Neural progenitor cell (in vitro differentiated cells): ENCODE results near the gene ASPRV1. TPM values are rescaled to one million over a fixed set of nuclear protein-coding genes. Genes with fewer than 3 reads are reported as not detected.

Experiments
- DNase-seq: peaks from one replicate; pipeline ENCODE4 v3.0.0-alpha.2; 2016; ENCODE audit warnings: low spot score
- H2AFZ ChIP-seq: fragments of 200-600 bp; sonication (generic); replicated peaks from 2 replicates; pipeline ENCODE4 v1.6.1; 2016; ENCODE audit warnings: antibody characterized with exemption
- H3F3A ChIP-seq: fragments of 200-600 bp; sonication (generic); 2 replicates; pipeline ENCODE4 v1.6.1; 2016; ENCODE audit warnings: antibody characterized with exemption, low read depth
- H3K27ac ChIP-seq: fragments of 200-600 bp; sonication (generic); 2 replicates; pipeline ENCODE4 v1.5.1; 2016; ENCODE audit warnings: mild to moderate bottlenecking
- H3K27me3 ChIP-seq: fragments of 200-600 bp; sonication (generic); 2 replicates; pipeline ENCODE4 v1.6.1; 2016; ENCODE audit warnings: mild to moderate bottlenecking, moderate library complexity
- H3K36me3 ChIP-seq: fragments of 200-600 bp; sonication (generic); 2 replicates; pipeline ENCODE4 v1.5.1; 2016
- H3K4me1 ChIP-seq: fragments of 200-600 bp; sonication (generic); 2 replicates; pipeline ENCODE4 v1.6.1; 2016; ENCODE audit warnings: mixed run types
- H3K4me2 ChIP-seq: fragments of 200-600 bp; sonication (generic); 2 replicates; pipeline ENCODE4 v1.6.1; 2016
- H3K4me3 ChIP-seq: fragments of 200-600 bp; sonication (generic); 2 replicates; pipeline ENCODE4 v1.5.1; 2016
- H3K79me2 ChIP-seq: fragments of 200-600 bp; sonication (generic); 2 replicates; pipeline ENCODE4 v1.6.1; 2016; ENCODE audit warnings: low read depth
- H3K9ac ChIP-seq: fragments of 200-600 bp; sonication (generic); 2 replicates; pipeline ENCODE4 v1.6.1; 2016
- H3K9me3 ChIP-seq: fragments of 200-600 bp; sonication (generic); 2 replicates; pipeline ENCODE4 v1.5.1; 2016; ENCODE audit warnings: low read depth
- H4K20me1 ChIP-seq: fragments of 200-600 bp; sonication (generic); 2 replicates; pipeline ENCODE4 v1.6.1; 2016; ENCODE audit warnings: low read depth
- H3K27ac Mint-ChIP-seq: 3 replicates; pipeline ENCODE4 v1.8.0; 2021; ENCODE audit warnings: mixed read lengths
- H3K27me3 Mint-ChIP-seq: 2 replicates; pipeline ENCODE4 v1.8.0; 2022; ENCODE audit warnings: low read depth, mild to moderate bottlenecking, inconsistent platforms, moderate library complexity, mixed read lengths; ENCODE audit not compliant: insufficient read depth
- H3K36me3 Mint-ChIP-seq: 3 replicates; pipeline ENCODE4 v1.8.0; 2021; ENCODE audit warnings: mixed read lengths
- H3K4me1 Mint-ChIP-seq: 3 replicates; pipeline ENCODE4 v1.8.0; 2021; ENCODE audit warnings: mixed read lengths
- H3K4me3 Mint-ChIP-seq: 3 replicates; pipeline ENCODE4 v1.8.0; 2021; ENCODE audit warnings: mild to moderate bottlenecking, moderate library complexity, mixed read lengths
- H3K9me3 Mint-ChIP-seq: 3 replicates; pipeline ENCODE4 v1.8.0; 2020; ENCODE audit warnings: mixed read lengths
- CTCF ChIP-seq: fragments of 200-600 bp; sonication (generic); IDR thresholded peaks from 2 replicates; pipeline ENCODE4 v1.5.1; 2017; ENCODE audit warnings: antibody characterized with exemption, mild to moderate bottlenecking
- EZH2 ChIP-seq: fragments of 200-600 bp; sonication (generic); IDR thresholded peaks from 2 replicates; pipeline ENCODE4 v1.6.1; 2017; ENCODE audit warnings: antibody characterized with exemption, mild to moderate bottlenecking, moderate library complexity
- EZH2phosphoT487 ChIP-seq: fragments of 200-600 bp; sonication (generic); IDR thresholded peaks from 2 replicates; pipeline ENCODE4 v1.6.1; 2017; ENCODE audit warnings: antibody characterized with exemption
- total RNA-seq: library from RNA; depleted of rRNA; stranded (reverse); fragments of >200 nt; gene quantifications from 2 replicates; pipeline ENCODE4 v1.2.3, GENCODE V29; 2015; ENCODE audit warnings: low replicate concordance

The ASPRV1 gene
- total RNA-seq, 1 donor from 2014 or later, result 0.30 TPM

- Histone ChIP-seq H3F3A (no peaks in the 10 kb centered on the region), H3K79me2 (no peaks in the 10 kb centered on the region), H3K4me1 (no peaks in the 10 kb centered on the region), H3K4me2 (no peak overlapping the region), H4K20me1 (no peaks in the 10 kb centered on the region), H3K4me3 (no peak overlapping the region), H3K27me3 (no peaks in the 10 kb centered on the region), H3K27ac (no peak overlapping the region), H3K36me3 (no peaks in the 10 kb centered on the region), H3K9ac (no peak overlapping the region), H3K9me3 (no peaks in the 10 kb centered on the region), H2AFZ (no peak overlapping the region)
- no peak overlapping the region for H3K27ac Mint-ChIP-seq
- H3K9me3 Mint-ChIP-seq, result no peaks in the 10 kb centered on the region
- H3K4me3 Mint-ChIP-seq, result no peak overlapping the region
- no peaks in the 10 kb centered on the region for H3K36me3 Mint-ChIP-seq
- no peak for DNase-seq
- no peaks in the 10 kb centered on the region for H3K4me1 Mint-ChIP-seq
- TF ChIP-seq EZH2phosphoT487 (no peak), EZH2 (no peak), CTCF (no peak)
- H3K27me3 Mint-ChIP-seq, result no peaks in the 10 kb centered on the region
These were observed 16.6 kb upstream of the ASPRV1 start for GRCh38 chr2:69977906-69978482.

GRCh38 chr2:69977186-69977585, 15.8 kb upstream of the ASPRV1 start:
- no peaks in the 10 kb centered on the region for H3K4me1 ChIP-seq
- Mint-ChIP-seq H3K4me3 (no peak overlapping the region), H3K4me1 (no peaks in the 10 kb centered on the region), H3K27me3 (no peaks in the 10 kb centered on the region), H3K9me3 (no peaks in the 10 kb centered on the region), H3K36me3 (no peaks in the 10 kb centered on the region), H3K27ac (no peak overlapping the region)
- no peak for TF ChIP-seq CTCF
- no peak for TF ChIP-seq EZH2
- no peak for TF ChIP-seq EZH2phosphoT487
- H4K20me1 ChIP-seq, result no peaks in the 10 kb centered on the region
- no peak for DNase-seq
- H3K4me2 ChIP-seq, result no peak overlapping the region
- H3K4me3 ChIP-seq, result no peak overlapping the region
- H2AFZ ChIP-seq, result no peak overlapping the region
- no peaks in the 10 kb centered on the region for H3K9me3 ChIP-seq
- no peaks in the 10 kb centered on the region for H3K36me3 ChIP-seq
- H3K27me3 ChIP-seq, result no peaks in the 10 kb centered on the region
- no peaks in the 10 kb centered on the region for H3F3A ChIP-seq
- no peak overlapping the region for H3K27ac ChIP-seq
- H3K9ac ChIP-seq, result no peak overlapping the region
- H3K79me2 ChIP-seq, result no peaks in the 10 kb centered on the region

- Histone ChIP-seq H4K20me1 (no peaks in the 10 kb centered on the region), H3F3A (no peaks in the 10 kb centered on the region), H3K9ac (no peak overlapping the region), H3K79me2 (no peaks in the 10 kb centered on the region), H2AFZ (no peak overlapping the region), H3K36me3 (no peaks in the 10 kb centered on the region), H3K4me1 (peaks cover 8% of the 10 kb centered on the region), H3K27ac (no peak overlapping the region), H3K4me2 (no peak overlapping the region), H3K27me3 (no peaks in the 10 kb centered on the region), H3K9me3 (no peaks in the 10 kb centered on the region), H3K4me3 (no peak overlapping the region)
- H3K27me3 Mint-ChIP-seq, result no peaks in the 10 kb centered on the region
- no peak for DNase-seq
- no peaks in the 10 kb centered on the region for H3K36me3 Mint-ChIP-seq
- no peak overlapping the region for H3K27ac Mint-ChIP-seq
- no peak for TF ChIP-seq CTCF
- no peak for TF ChIP-seq EZH2phosphoT487
- no peak for TF ChIP-seq EZH2
- H3K4me3 Mint-ChIP-seq, result no peak overlapping the region
- no peaks in the 10 kb centered on the region for H3K4me1 Mint-ChIP-seq
- H3K9me3 Mint-ChIP-seq, result no peaks in the 10 kb centered on the region
These were observed 14.5 kb upstream of the ASPRV1 start for GRCh38 chr2:69975853-69976462.
